ENCODE measurements around the gene OTOP3.

GRCh38 chr17:74941128-74941725 is 5.5 kb downstream of the OTOP3 start:
- no peak for TF ChIP-seq POLR2A (IDR thresholded peaks at IDR 0.05; ENCODE audit: low read depth, low read length)
- no peak for TF ChIP-seq POLR2AphosphoS5 (IDR thresholded peaks at IDR 0.05; ENCODE audit: low read depth, low read length)
